ENCODE results near the gene SIRT2. TPM values are rescaled to one million over a fixed set of nuclear protein-coding genes. Genes with fewer than 3 reads are reported as not detected.
A peak's percentile ranks its signal among the peaks of the same experiment; 100 is the strongest.
"Not testable (repeated sequence)": the region's sequence is repeated elsewhere in the genome, so short reads cannot be mapped to it uniquely, and the experiment has no call there.

The SIRT2 gene
- total RNA-seq, 5 donors from 2014 or later (not counting 1 experiment from before 2014, with no cell fraction given), result 50.7 to 67.6 (median 55.6) TPM

- ChIA-PET CTCF (interaction anchor here (1.1 to 1.2 kb wide), 2 partner anchors 26 to 98 kb away, joined by 3 to 6 read pairs; no protein-coding TSS in a partner anchor), POLR2A (interaction anchor here (0.5 to 1.2 kb wide), 2 partner anchors 36 kb away, joined by 3 to 4 read pairs; partner anchors contain the start of gene ECH1 (in 1 of the 2))
- Histone ChIP-seq H3K27ac (ENCODE audit: low read length) (peak overlapping the region; percentile 69), H3K9me3 (no peaks in the 10 kb centered on the region), H3K27me3 (replicated peaks in 1 of 2; ENCODE audit: control insufficient read depth in 2 of 2, extremely low read depth in 1 of 2, insufficient read depth in 2 of 2, low read length in 1 of 2) (no peaks in the 10 kb centered on the region), H3K4me1 (ENCODE audit: control insufficient read depth in 1 of 2, extremely low read depth in 1 of 2, insufficient read depth in 2 of 2, low read length in 2 of 2) (peaks cover 20 to 67% of the 10 kb centered on the region in 2 experiments), H3K36me3 (ENCODE audit: control insufficient read depth in 2 of 2, extremely low read depth in 1 of 2, insufficient read depth in 1 of 2, low read length in 1 of 2) (peaks cover 0 to 23% of the 10 kb centered on the region in 2 donors), H3K4me3 (ENCODE audit: control insufficient read depth in 1 of 2, extremely low read depth in 1 of 2, low read length in 1 of 2) (peak overlapping the region in 1 of 2 donors; percentile 72)
- no peaks in the 10 kb centered on the region for H3K9me3 Mint-ChIP-seq
- peak overlapping the region; percentile 90 to 92 for H3K27ac Mint-ChIP-seq
- H3K27me3 Mint-ChIP-seq, result no peaks in the 10 kb centered on the region
- peaks cover 54 to 58% (median 54%) of the 10 kb centered on the region in 3 donors for H3K4me1 Mint-ChIP-seq
- peak overlapping the region; percentile 52 to 90 (median 83) for H3K4me3 Mint-ChIP-seq
- ATAC-seq (replicated peaks in 1 of 4) (no peak), DNase-seq (no peak)
- H3K36me3 Mint-ChIP-seq, result peaks cover 10% of the 10 kb centered on the region
- 83% methylated on average over 2 of the region's 6 CpGs for WGBS (ENCODE audit: insufficient coverage)
Measured at GRCh38 chr19:38868551-38868950, 30.9 kb downstream of the SIRT2 start.

- Histone ChIP-seq H3K4me1 (ENCODE audit: control insufficient read depth in 1 of 2, extremely low read depth in 1 of 2, insufficient read depth in 2 of 2, low read length in 2 of 2) (peaks cover 20 to 68% of the 10 kb centered on the region in 2 experiments), H3K9me3 (no peaks in the 10 kb centered on the region), H3K36me3 (ENCODE audit: control insufficient read depth in 2 of 2, extremely low read depth in 1 of 2, insufficient read depth in 1 of 2, low read length in 1 of 2) (peaks cover 0 to 15% of the 10 kb centered on the region in 2 donors), H3K27ac (ENCODE audit: low read length) (no peak overlapping the region), H3K4me3 (ENCODE audit: control insufficient read depth in 1 of 2, extremely low read depth in 1 of 2, low read length in 1 of 2) (no peak overlapping the region), H3K27me3 (replicated peaks in 1 of 2; ENCODE audit: control insufficient read depth in 2 of 2, extremely low read depth in 1 of 2, insufficient read depth in 2 of 2, low read length in 1 of 2) (no peaks in the 10 kb centered on the region)
- POLR2A ChIA-PET, result interaction anchor here (0.6 to 0.7 kb wide), 4 partner anchors 8 to 877 kb away, joined by 4 to 6 read pairs (median 4); no protein-coding TSS in a partner anchor
- no peaks in the 10 kb centered on the region for H3K9me3 Mint-ChIP-seq
- H3K4me1 Mint-ChIP-seq, result peaks cover 48 to 58% (median 57%) of the 10 kb centered on the region in 3 donors
- ATAC-seq (replicated peaks in 1 of 4) (no peak), DNase-seq (no peak)
- peak overlapping the region in 1 of 2 donors; percentile 73 for H3K27ac Mint-ChIP-seq
- H3K27me3 Mint-ChIP-seq, result no peaks in the 10 kb centered on the region
- H3K4me3 Mint-ChIP-seq, result no peak overlapping the region
- WGBS (ENCODE audit: insufficient coverage), result 100% methylated on average over 4 of the region's 10 CpGs
- H3K36me3 Mint-ChIP-seq, result peaks cover 5% of the 10 kb centered on the region
- CTCF ChIA-PET, result no interaction called here
Measured at GRCh38 chr19:38867171-38867780, 32.1 kb downstream of the SIRT2 start.

DNA sequence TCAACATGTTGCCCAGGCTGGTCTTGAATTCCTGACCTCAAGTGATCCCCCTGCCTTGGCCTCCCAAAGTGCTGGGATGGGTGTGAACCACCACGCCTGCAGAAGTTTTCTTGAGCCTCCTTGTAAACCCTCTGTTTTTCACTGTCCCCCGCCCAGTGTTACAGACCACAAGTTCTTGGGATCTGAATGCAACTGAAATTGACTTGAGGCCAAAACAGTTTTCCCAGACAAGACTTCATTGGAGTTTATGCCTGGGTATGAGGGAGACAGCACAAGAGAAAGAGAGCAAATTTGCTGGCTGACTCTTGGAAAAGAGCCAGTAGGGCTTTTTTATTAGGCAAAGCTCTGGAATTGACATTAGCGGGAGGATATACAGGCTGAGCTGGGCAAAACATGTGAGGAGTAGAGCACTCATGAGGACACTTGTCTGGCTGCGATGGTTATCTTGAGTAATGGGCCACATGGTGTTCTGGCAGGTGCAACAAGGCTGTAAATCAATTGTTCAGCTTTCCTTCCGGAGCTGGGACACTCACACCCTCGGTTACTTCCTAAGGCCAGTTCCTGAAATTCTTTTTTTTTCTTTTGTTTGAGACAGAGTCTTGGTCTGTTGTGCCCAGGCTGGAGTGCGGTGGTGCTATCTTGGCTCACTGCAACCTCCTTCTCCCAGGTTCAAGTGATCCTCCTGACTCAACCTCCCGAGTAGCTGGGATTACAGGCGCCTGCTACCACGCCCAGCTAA is 36.9 kb downstream of the SIRT2 start:
- H3K9me3 ChIP-seq, result no peaks in the 10 kb centered on the region
- 100% methylated on average over 2 of the region's 10 CpGs for WGBS (ENCODE audit: insufficient coverage)
- DNase-seq, result no peak
- ChIA-PET CTCF (no interaction called here), POLR2A (interaction anchor here in 1 of 2 donors (0.9 kb wide), 1 partner anchor 13 kb away, joined by 3 read pairs; no protein-coding TSS in a partner anchor)
- H3K4me1 ChIP-seq (ENCODE audit: control insufficient read depth in 1 of 2, extremely low read depth in 1 of 2, insufficient read depth in 2 of 2, low read length in 2 of 2), result peaks cover 19 to 48% of the 10 kb centered on the region in 2 experiments
- no peak overlapping the region for H3K27ac ChIP-seq (ENCODE audit: low read length)
- no peak overlapping the region for H3K4me3 Mint-ChIP-seq
- H3K36me3 Mint-ChIP-seq, result no peaks in the 10 kb centered on the region
- H3K9me3 Mint-ChIP-seq, result no peaks in the 10 kb centered on the region
- no peak overlapping the region for H3K4me3 ChIP-seq (ENCODE audit: control insufficient read depth in 1 of 2, extremely low read depth in 1 of 2, low read length in 1 of 2)
- no peaks in the 10 kb centered on the region for H3K27me3 Mint-ChIP-seq
- no peak for ATAC-seq (replicated peaks in 1 of 4)
- H3K27me3 ChIP-seq (replicated peaks in 1 of 2; ENCODE audit: control insufficient read depth in 2 of 2, extremely low read depth in 1 of 2, insufficient read depth in 2 of 2, low read length in 1 of 2), result no peaks in the 10 kb centered on the region
- H3K4me1 Mint-ChIP-seq, result peaks cover 29 to 48% (median 38%) of the 10 kb centered on the region in 3 donors
- H3K36me3 ChIP-seq (ENCODE audit: control insufficient read depth in 2 of 2, extremely low read depth in 1 of 2, insufficient read depth in 1 of 2, low read length in 1 of 2), result no peaks in the 10 kb centered on the region
- H3K27ac Mint-ChIP-seq, result no peak overlapping the region

- Mint-ChIP-seq H3K27ac (no peak overlapping the region), H3K36me3 (no peaks in the 10 kb centered on the region), H3K9me3 (no peaks in the 10 kb centered on the region), H3K27me3 (no peaks in the 10 kb centered on the region), H3K4me1 (peaks cover 34 to 55% (median 43%) of the 10 kb centered on the region in 3 donors), H3K4me3 (no peak overlapping the region)
- Histone ChIP-seq H3K4me1 (ENCODE audit: control insufficient read depth in 1 of 2, extremely low read depth in 1 of 2, insufficient read depth in 2 of 2, low read length in 2 of 2) (peaks cover 24 to 49% of the 10 kb centered on the region in 2 experiments), H3K27ac (ENCODE audit: low read length) (no peak overlapping the region), H3K9me3 (no peaks in the 10 kb centered on the region), H3K27me3 (replicated peaks in 1 of 2; ENCODE audit: control insufficient read depth in 2 of 2, extremely low read depth in 1 of 2, insufficient read depth in 2 of 2, low read length in 1 of 2) (no peaks in the 10 kb centered on the region), H3K36me3 (ENCODE audit: control insufficient read depth in 2 of 2, extremely low read depth in 1 of 2, insufficient read depth in 1 of 2, low read length in 1 of 2) (no peaks in the 10 kb centered on the region), H3K4me3 (ENCODE audit: control insufficient read depth in 1 of 2, extremely low read depth in 1 of 2, low read length in 1 of 2) (no peak overlapping the region)
- ATAC-seq (replicated peaks in 1 of 4) (no peak), DNase-seq (no peak)
- WGBS (ENCODE audit: insufficient coverage), result no CpG with 5 or more reads among the region's 3 CpGs
- ChIA-PET POLR2A (interaction anchor here in 1 of 2 donors (0.8 kb wide), 1 partner anchor 10 kb away, joined by 4 read pairs; no protein-coding TSS in a partner anchor), CTCF (interaction anchor here in 1 of 2 donors (0.6 kb wide), 2 partner anchors 27 to 476 kb away, joined by 3 to 7 read pairs; no protein-coding TSS in a partner anchor)
Measured at GRCh38 chr19:38861368-38861767, 38.0 kb downstream of the SIRT2 start.

DNA sequence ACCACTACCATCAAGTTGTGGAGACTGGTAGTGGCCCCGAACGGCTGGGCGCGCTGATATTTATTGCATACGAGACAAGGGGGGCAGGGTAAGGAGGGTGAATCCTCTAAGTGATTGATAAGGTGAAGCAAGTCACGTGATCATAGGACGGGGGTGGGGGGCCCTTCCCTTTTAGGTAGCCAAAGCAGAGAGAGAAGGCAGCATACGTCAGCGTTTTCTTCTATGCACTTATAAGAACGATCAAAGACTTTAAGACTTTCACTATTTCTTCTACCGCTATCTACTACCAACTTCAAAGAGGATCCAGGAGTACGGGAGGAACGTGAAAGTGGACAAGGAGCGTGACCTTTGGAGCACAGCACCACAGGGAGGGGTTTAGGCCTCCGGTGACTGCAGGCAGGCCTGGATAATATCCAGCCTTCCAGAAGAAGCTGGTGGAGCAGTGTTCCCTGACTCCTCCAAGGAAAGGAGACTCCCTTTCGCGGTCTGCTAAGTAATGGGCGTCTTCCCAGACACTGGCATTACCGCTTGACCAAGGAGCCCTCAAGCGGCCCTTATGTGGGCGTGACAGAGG is 39.7 kb downstream of the SIRT2 start:
- H3K4me3 ChIP-seq (ENCODE audit: control insufficient read depth in 1 of 2, extremely low read depth in 1 of 2, low read length in 1 of 2); CTCF ChIA-PET; H3K9me3 ChIP-seq; H3K36me3 Mint-ChIP-seq; DNase-seq; H3K9me3 Mint-ChIP-seq; POLR2A ChIA-PET; ATAC-seq (replicated peaks in 1 of 4); H3K4me3 Mint-ChIP-seq; H3K36me3 ChIP-seq (ENCODE audit: control insufficient read depth in 2 of 2, extremely low read depth in 1 of 2, insufficient read depth in 1 of 2, low read length in 1 of 2); H3K27ac ChIP-seq (ENCODE audit: low read length); H3K27ac Mint-ChIP-seq; H3K27me3 Mint-ChIP-seq; H3K27me3 ChIP-seq (replicated peaks in 1 of 2; ENCODE audit: control insufficient read depth in 2 of 2, extremely low read depth in 1 of 2, insufficient read depth in 2 of 2, low read length in 1 of 2): not testable (repeated sequence)
- peaks cover 15 to 35% of the 10 kb centered on the region in 2 experiments for H3K4me1 ChIP-seq (ENCODE audit: control insufficient read depth in 1 of 2, extremely low read depth in 1 of 2, insufficient read depth in 2 of 2, low read length in 2 of 2)
- 96% methylated on average over 7 of the region's 21 CpGs for WGBS (ENCODE audit: insufficient coverage)
- peaks cover 18 to 44% (median 27%) of the 10 kb centered on the region in 3 donors for H3K4me1 Mint-ChIP-seq

DNA sequence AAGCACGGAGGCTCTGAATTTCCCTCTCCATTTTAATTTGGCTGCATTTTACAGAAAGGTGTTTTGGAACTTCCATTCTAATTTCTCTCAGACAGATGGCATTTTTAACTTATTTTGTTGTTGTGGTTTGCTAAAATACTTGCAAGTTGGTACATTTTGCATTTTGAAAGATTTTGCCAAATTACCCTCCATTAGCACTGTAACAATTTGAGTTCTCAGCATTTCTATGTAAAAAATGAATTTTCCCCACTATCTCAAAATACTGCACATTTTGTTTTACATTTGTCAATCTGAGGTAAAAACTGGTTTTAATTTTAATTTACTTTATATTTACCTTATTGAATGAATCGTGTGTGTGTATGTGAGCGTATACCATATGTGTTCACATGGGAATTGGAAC is 42.6 kb downstream of the SIRT2 start:
- DNase-seq (no peak), ATAC-seq (replicated peaks in 1 of 4) (no peak)
- Histone ChIP-seq H3K4me3 (ENCODE audit: control insufficient read depth in 1 of 2, extremely low read depth in 1 of 2, low read length in 1 of 2) (no peak overlapping the region), H3K27ac (ENCODE audit: low read length) (peak overlapping the region; percentile 47), H3K36me3 (ENCODE audit: control insufficient read depth in 2 of 2, extremely low read depth in 1 of 2, insufficient read depth in 1 of 2, low read length in 1 of 2) (no peaks in the 10 kb centered on the region), H3K4me1 (ENCODE audit: control insufficient read depth in 1 of 2, extremely low read depth in 1 of 2, insufficient read depth in 2 of 2, low read length in 2 of 2) (peaks cover 10 to 34% of the 10 kb centered on the region in 2 experiments), H3K27me3 (replicated peaks in 1 of 2; ENCODE audit: control insufficient read depth in 2 of 2, extremely low read depth in 1 of 2, insufficient read depth in 2 of 2, low read length in 1 of 2) (no peaks in the 10 kb centered on the region), H3K9me3 (no peaks in the 10 kb centered on the region)
- H3K36me3 Mint-ChIP-seq, result no peaks in the 10 kb centered on the region
- no peaks in the 10 kb centered on the region for H3K9me3 Mint-ChIP-seq
- no CpG with 5 or more reads among the region's 3 CpGs for WGBS (ENCODE audit: insufficient coverage)
- peak overlapping the region in 2 of 3 donors; percentile 29 to 53 for H3K4me3 Mint-ChIP-seq
- ChIA-PET CTCF (no interaction called here), POLR2A (interaction anchor here in 1 of 2 donors (0.6 to 1.2 kb wide), 4 partner anchors 10 to 79 kb away, joined by 3 to 4 read pairs (median 3); no protein-coding TSS in a partner anchor)
- peak overlapping the region; percentile 82 to 85 for H3K27ac Mint-ChIP-seq
- H3K27me3 Mint-ChIP-seq, result no peaks in the 10 kb centered on the region
- H3K4me1 Mint-ChIP-seq, result peaks cover 20 to 40% (median 26%) of the 10 kb centered on the region in 3 donors

All from T-cell (primary cell).